Karpas-422 (cell line): ENCODE results near the gene IGLON5. TPM values are rescaled to one million over a fixed set of nuclear protein-coding genes. Genes with fewer than 3 reads are reported as not detected.

Experiments used
- DNase-seq: peaks from one replicate; pipeline ENCODE4 v3.0.0-alpha.2; 2015
- H2AFZ ChIP-seq: fragments of 200-600 bp; sonication (generic); 2 replicates; pipeline ENCODE4 v1.6.1; 2014; ENCODE audit warnings: antibody characterized with exemption, low read length, mixed read lengths
- H3K27ac ChIP-seq: fragments of 200-600 bp; sonication (generic); 2 replicates; pipeline ENCODE4 v1.5.1; 2014; ENCODE audit warnings: mild to moderate bottlenecking, low read length, moderate library complexity
- H3K27me3 ChIP-seq: fragments of 200-600 bp; sonication (generic); 2 replicates; pipeline ENCODE4 v1.6.1; 2014; ENCODE audit warnings: low read length, mixed read lengths
- H3K36me3 ChIP-seq: fragments of 200-600 bp; sonication (generic); 2 replicates; pipeline ENCODE4 v1.6.1; 2014; ENCODE audit warnings: low read length, mixed read lengths; ENCODE audit not compliant: insufficient read depth
- H3K4me1 ChIP-seq: fragments of 200-600 bp; sonication (generic); 2 replicates; pipeline ENCODE4 v1.6.1; 2014; ENCODE audit warnings: mild to moderate bottlenecking, low read length, mixed read lengths
- H3K4me2 ChIP-seq: fragments of 200-600 bp; sonication (generic); 2 replicates; pipeline ENCODE4 v1.6.1; 2014; ENCODE audit warnings: low read length, low read depth, mild to moderate bottlenecking; ENCODE audit not compliant: poor library complexity, severe bottlenecking
- H3K4me3 ChIP-seq: fragments of 200-600 bp; sonication (generic); 2 replicates; pipeline ENCODE4 v1.5.1; 2014; ENCODE audit warnings: mild to moderate bottlenecking, antibody characterized with exemption, low read length, mixed read lengths
- H3K79me2 ChIP-seq: fragments of 200-600 bp; sonication (generic); 2 replicates; pipeline ENCODE4 v1.6.1; 2014; ENCODE audit warnings: mild to moderate bottlenecking, low read length, mixed read lengths
- H3K9ac ChIP-seq: fragments of 200-600 bp; sonication (generic); 2 replicates; pipeline ENCODE4 v1.6.0; 2014; ENCODE audit warnings: low read length
- H3K9me2 ChIP-seq: fragments of 200-600 bp; sonication (generic), shearing (Covaris generic); replicated peaks from 2 replicates; pipeline ENCODE4 v1.6.0; 2014; ENCODE audit warnings: mild to moderate bottlenecking, low read length, moderate library complexity; ENCODE audit not compliant: insufficient read depth
- H3K9me3 ChIP-seq: fragments of 300-700, 200-600 bp; sonication (generic); 2 replicates; pipeline ENCODE4 v1.6.1; 2014; ENCODE audit warnings: low read length, mixed read lengths
- H4K20me1 ChIP-seq: fragments of 200-600 bp; sonication (generic); 2 replicates; pipeline ENCODE4 v1.6.1; 2014; ENCODE audit warnings: mild to moderate bottlenecking, antibody characterized with exemption, low read length, low read depth; ENCODE audit not compliant: insufficient read depth
- total RNA-seq: library from RNA; depleted of rRNA; stranded (reverse); fragments of >200 nt; shearing (Covaris generic); gene quantifications from 2 replicates; pipeline ENCODE4 v1.2.3, GENCODE V29; 2014; ENCODE audit warnings: low replicate concordance

Gene IGLON5
- total RNA-seq, 1 experiment from 2014 or later: not detected

DNA sequence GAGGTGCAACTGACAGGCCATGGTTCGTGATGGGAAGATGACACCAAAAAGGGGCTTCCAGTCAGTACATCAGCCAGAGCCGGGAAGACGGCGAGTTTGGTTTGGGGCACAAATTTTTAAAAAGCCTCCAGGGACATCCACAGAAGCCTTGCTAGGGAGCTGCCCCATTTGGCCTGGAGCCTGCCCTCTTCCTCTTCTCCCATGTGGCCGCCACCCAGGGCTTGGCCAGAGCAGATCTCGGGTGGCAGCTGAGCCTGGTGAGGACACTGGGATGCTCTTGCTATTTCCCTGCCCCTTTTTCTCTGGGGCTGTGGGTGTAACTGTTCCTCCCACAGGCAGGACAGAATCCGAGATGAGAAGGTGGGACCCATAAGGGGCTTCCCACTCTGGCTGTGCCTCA, 46.5 kb downstream of the IGLON5 start:
- no peaks in the 10 kb centered on the region for H3K9me3 ChIP-seq
- 0 out of 2 replicates have a peak, but pooled peaks cover 7% of the 10 kb centered on the region for H3K36me3 ChIP-seq
- peaks cover 7% of the 10 kb centered on the region for H3K4me1 ChIP-seq
- no peak overlapping the region for H3K4me2 ChIP-seq
- H3K27ac ChIP-seq: no peak overlapping the region
- no peak overlapping the region for H2AFZ ChIP-seq
- H3K4me3 ChIP-seq: no peak overlapping the region
- H3K9me2 ChIP-seq: no peaks in the 10 kb centered on the region
- peaks cover 59% of the 10 kb centered on the region for H3K79me2 ChIP-seq
- DNase-seq: no peak
- H4K20me1 ChIP-seq: no peaks in the 10 kb centered on the region
- H3K9ac ChIP-seq: no peak overlapping the region
- no peaks in the 10 kb centered on the region for H3K27me3 ChIP-seq

- no peaks in the 10 kb centered on the region for H4K20me1 ChIP-seq
- peaks cover 18% of the 10 kb centered on the region for H3K4me1 ChIP-seq
- H3K27ac ChIP-seq: no peak overlapping the region
- H3K36me3 ChIP-seq: 0 out of 2 replicates have a peak, but pooled peaks cover 7% of the 10 kb centered on the region
- no peaks in the 10 kb centered on the region for H3K9me2 ChIP-seq
- H3K9me3 ChIP-seq: no peaks in the 10 kb centered on the region
- H3K27me3 ChIP-seq: no peaks in the 10 kb centered on the region
- DNase-seq: peak; percentile 42
- H3K4me3 ChIP-seq: no peak overlapping the region
- peaks cover 68% of the 10 kb centered on the region for H3K79me2 ChIP-seq
- H3K4me2 ChIP-seq: no peak overlapping the region
- no peak overlapping the region for H2AFZ ChIP-seq
- no peak overlapping the region for H3K9ac ChIP-seq
Observed at GRCh38 chr19:51359294-51359693, 47.9 kb downstream of the IGLON5 start.

DNA sequence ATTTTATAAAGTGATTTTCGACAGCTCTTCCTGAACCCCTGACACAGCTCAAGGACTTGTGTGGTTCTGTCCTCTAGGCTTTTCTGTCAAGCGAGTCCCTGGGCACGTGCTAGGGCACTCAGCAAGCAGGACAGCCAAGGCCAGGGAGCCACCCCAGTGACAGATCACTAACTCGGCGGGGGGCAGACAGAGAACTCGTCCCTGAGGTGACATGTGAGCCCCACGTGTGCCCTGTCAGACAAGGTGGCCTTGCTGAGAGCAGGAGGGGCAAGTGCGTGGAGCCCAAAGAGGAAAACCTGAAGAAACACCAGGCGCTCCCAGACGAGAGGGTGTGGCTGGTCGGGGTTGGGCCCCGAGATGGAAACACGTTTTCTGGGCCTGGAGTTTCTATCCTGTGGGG, 49.8 kb downstream of the IGLON5 start:
- peak; percentile 38 for DNase-seq
- Histone ChIP-seq H2AFZ (no peak overlapping the region), H3K9ac (no peak overlapping the region), H3K9me3 (no peaks in the 10 kb centered on the region), H3K79me2 (peaks cover 78% of the 10 kb centered on the region), H3K4me3 (no peak overlapping the region), H3K36me3 (0 out of 2 replicates have a peak, but pooled peaks cover 5% of the 10 kb centered on the region), H3K27ac (no peak overlapping the region), H3K27me3 (no peaks in the 10 kb centered on the region), H4K20me1 (no peaks in the 10 kb centered on the region), H3K4me2 (no peak overlapping the region), H3K9me2 (no peaks in the 10 kb centered on the region), H3K4me1 (peaks cover 29% of the 10 kb centered on the region)

- Histone ChIP-seq H3K4me2 (peak overlapping the region; percentile 78), H3K27me3 (no peaks in the 10 kb centered on the region), H2AFZ (no peak overlapping the region), H3K4me1 (peaks cover 39% of the 10 kb centered on the region), H3K27ac (no peak overlapping the region), H3K9ac (peak overlapping the region; percentile 38), H3K79me2 (peaks cover 60% of the 10 kb centered on the region), H3K9me2 (no peaks in the 10 kb centered on the region), H3K36me3 (no peaks in the 10 kb centered on the region), H4K20me1 (no peaks in the 10 kb centered on the region), H3K9me3 (no peaks in the 10 kb centered on the region), H3K4me3 (no peak overlapping the region; the same call in 1 of the 2 replicates)
- DNase-seq: peak; percentile 40
Observed at GRCh38 chr19:51364200-51365106, 53.0 kb downstream of the IGLON5 start.

GRCh38 chr19:51365211-51365964, 53.9 kb downstream of the IGLON5 start:
- H3K4me1 ChIP-seq: peaks cover 39% of the 10 kb centered on the region
- 0 out of 2 replicates have a peak overlapping the region, but pooled peaks have one; percentile 15 for H2AFZ ChIP-seq
- peaks cover 52% of the 10 kb centered on the region for H3K79me2 ChIP-seq
- peak overlapping the region; percentile 75 for H3K4me3 ChIP-seq
- DNase-seq: peak; percentile 83
- H3K4me2 ChIP-seq: peak overlapping the region; percentile 78
- no peaks in the 10 kb centered on the region for H3K36me3 ChIP-seq
- no peaks in the 10 kb centered on the region for H4K20me1 ChIP-seq
- peak overlapping the region; percentile 83 for H3K9ac ChIP-seq
- H3K9me3 ChIP-seq: no peaks in the 10 kb centered on the region
- H3K27ac ChIP-seq: peak overlapping the region; percentile 75
- no peaks in the 10 kb centered on the region for H3K9me2 ChIP-seq
- no peaks in the 10 kb centered on the region for H3K27me3 ChIP-seq

DNA sequence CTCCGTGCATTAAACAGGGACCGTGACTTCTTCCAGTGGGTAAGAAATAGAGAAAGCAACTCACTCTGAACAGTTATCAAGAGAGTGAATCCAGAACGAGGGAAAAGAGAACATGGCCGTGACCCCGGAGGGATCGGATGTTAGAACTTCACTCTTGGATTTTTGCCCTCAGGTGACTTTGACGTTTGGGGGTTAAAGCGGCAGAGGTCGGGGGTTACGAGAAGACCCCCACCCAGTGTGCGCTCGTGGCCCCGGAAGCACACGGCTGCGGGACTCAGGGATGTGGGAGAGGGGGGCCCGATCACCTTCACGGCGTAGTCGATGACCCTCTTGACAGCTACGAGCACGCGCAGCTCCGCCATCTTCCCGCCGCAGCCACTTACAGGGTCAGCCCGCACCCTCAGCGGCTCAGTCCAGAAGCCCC, 54.5 kb downstream of the IGLON5 start, which contains the start of gene ETFB:
Gene ETFB, minus strand, starts transcription at position 424 of the 424 bp plus-strand sequence. Its CDS starts 62 bp downstream, at position 362.
- peak within 1 kb of the TSS; percentile 95 for H3K4me2 ChIP-seq
- H3K4me1 ChIP-seq: peaks cover 39% of the 10 kb centered on the region
- H3K4me3 ChIP-seq: peak within 1 kb of the TSS; percentile 75
- DNase-seq: no peak
- H3K9ac ChIP-seq: peak within 1 kb of the TSS; percentile 94
- peak within 1 kb of the TSS; percentile 15; the same call in 1 of the 2 replicates for H2AFZ ChIP-seq
- H3K27me3 ChIP-seq: no peaks in the 10 kb centered on the region
- H4K20me1 ChIP-seq: no peaks in the 10 kb centered on the region
- peaks cover 51% of the 10 kb centered on the region for H3K79me2 ChIP-seq
- peak within 1 kb of the TSS; percentile 92 for H3K27ac ChIP-seq
- H3K36me3 ChIP-seq: no peaks in the 10 kb centered on the region
- H3K9me2 ChIP-seq: no peaks in the 10 kb centered on the region
- no peaks in the 10 kb centered on the region for H3K9me3 ChIP-seq

DNA sequence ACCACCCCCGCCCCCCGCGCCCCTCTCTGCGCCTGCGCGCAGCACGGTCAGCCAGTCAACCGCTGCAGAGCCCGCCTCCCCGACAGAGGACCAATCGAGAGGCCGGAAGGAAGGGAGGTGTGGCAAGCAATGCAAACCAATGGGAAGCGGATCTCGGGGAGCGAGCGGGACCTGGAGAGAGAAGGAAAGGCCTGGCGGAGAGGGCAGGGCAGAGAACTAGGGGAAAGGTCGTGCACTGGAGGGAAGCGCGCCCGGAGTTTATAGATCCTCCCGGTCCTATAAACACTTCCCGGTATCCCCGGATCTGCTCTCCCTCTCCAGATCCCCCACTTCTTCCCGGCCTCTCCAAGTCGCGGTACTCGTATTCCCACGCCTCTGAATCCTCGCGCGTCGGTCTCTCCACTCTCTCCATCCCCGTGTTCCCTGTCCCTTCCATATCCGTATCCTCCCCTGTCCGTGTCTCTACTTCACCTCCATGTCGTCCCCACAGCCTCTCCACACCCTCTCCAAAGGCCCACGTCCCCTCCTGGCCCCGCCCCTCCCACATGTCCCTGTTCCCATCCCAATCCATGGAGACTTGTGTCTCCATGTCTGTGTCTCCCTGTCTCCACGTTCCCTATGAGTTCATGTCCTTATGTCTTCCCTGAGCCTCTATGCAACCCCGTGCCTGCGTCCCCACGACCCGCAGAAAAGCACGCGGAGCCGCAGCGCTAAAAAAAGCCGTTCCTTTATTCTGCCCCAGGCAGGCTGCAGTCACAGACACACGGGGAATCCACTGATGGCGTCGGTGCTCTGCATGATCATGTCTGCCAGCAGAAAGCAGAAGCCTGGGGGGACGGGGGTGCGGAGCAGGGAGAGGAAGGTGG, 55.2 kb downstream of the IGLON5 start:
- Histone ChIP-seq H2AFZ (no peak overlapping the region), H3K36me3 (no peaks in the 10 kb centered on the region), H3K4me1 (peaks cover 39% of the 10 kb centered on the region), H3K9ac (peak overlapping the region; percentile 94), H3K4me3 (peak overlapping the region; percentile 75), H3K27me3 (no peaks in the 10 kb centered on the region), H4K20me1 (no peaks in the 10 kb centered on the region), H3K9me2 (no peaks in the 10 kb centered on the region), H3K27ac (peak overlapping the region; percentile 92), H3K4me2 (peak overlapping the region; percentile 95), H3K79me2 (peaks cover 46% of the 10 kb centered on the region), H3K9me3 (no peaks in the 10 kb centered on the region)
- peak; percentile 100 for DNase-seq
